Ascending aorta (tissue), 2 donors: ENCODE measurements around the gene SHLD2. TPM values are rescaled to one million over a fixed set of nuclear protein-coding genes. Genes with fewer than 3 reads are reported as not detected.
A peak's percentile ranks its signal among the peaks of the same experiment; 100 is the strongest.
"Not testable (repeated sequence)": the region's sequence is repeated elsewhere in the genome, so short reads cannot be mapped to it uniquely, and the experiment has no call there.

ENCODE experiments used
- DNase-seq, 2 donors: peaks; one replicate each; pipeline ENCODE4 v3.0.0-alpha.2; 2019; ENCODE audit warnings: low spot score in 2 of 2
- H3K27ac ChIP-seq, 2 donors: fragments of 200-600 bp; sonication (generic); one replicate each; pipeline ENCODE4 v1.5.1; 2016 to 2017; ENCODE audit warnings: mild to moderate bottlenecking in 1 of 2
- H3K27me3 ChIP-seq: fragments of 200-600 bp; sonication (generic); one replicate; pipeline ENCODE4 v1.5.1; 2017
- H3K36me3 ChIP-seq, 2 donors: fragments of 200-600 bp; sonication (generic); one replicate each; pipeline ENCODE4 v1.5.1; 2016
- H3K4me1 ChIP-seq, 2 donors: fragments of 200-600 bp; sonication (generic); one replicate each; pipeline ENCODE4 v1.5.1; 2016 to 2017; ENCODE audit warnings: mild to moderate bottlenecking in 1 of 2
- H3K4me3 ChIP-seq, 2 donors: fragments of 200-600 bp; sonication (generic); one replicate each; pipeline ENCODE4 v1.5.1; 2016 to 2017; ENCODE audit warnings: mild to moderate bottlenecking in 1 of 2
- H3K9me3 ChIP-seq, 2 donors: fragments of 200-600 bp; sonication (generic); one replicate each; pipeline ENCODE4 v1.5.1; 2016
- CTCF ChIP-seq, 3 experiments: fragments of 200-600 bp in 2 of 3; fragments of 450-650 bp in 1 of 3; sonication (generic) in 2 of 3; IDR thresholded peaks; one replicate each; pipeline ENCODE4 v1.5.1; 2016 to 2019; ENCODE audit warnings: antibody characterized with exemption in 3 of 3, mild to moderate bottlenecking in 1 of 3, moderate library complexity in 1 of 3
- intact Hi-C: fragments of 100-400 bp; cut with DNase I; formaldehyde crosslinking; loops from one replicate; pipeline ENCODE4 v1.15.1; 2023
- total RNA-seq: library from RNA; depleted of rRNA; stranded (reverse); fragments of >200 nt; gene quantifications from one replicate; pipeline ENCODE4 v1.1.0, GENCODE V29; 2016

Gene SHLD2
- total RNA-seq, 1 donor from 2014 or later = 19.7 TPM

DNA sequence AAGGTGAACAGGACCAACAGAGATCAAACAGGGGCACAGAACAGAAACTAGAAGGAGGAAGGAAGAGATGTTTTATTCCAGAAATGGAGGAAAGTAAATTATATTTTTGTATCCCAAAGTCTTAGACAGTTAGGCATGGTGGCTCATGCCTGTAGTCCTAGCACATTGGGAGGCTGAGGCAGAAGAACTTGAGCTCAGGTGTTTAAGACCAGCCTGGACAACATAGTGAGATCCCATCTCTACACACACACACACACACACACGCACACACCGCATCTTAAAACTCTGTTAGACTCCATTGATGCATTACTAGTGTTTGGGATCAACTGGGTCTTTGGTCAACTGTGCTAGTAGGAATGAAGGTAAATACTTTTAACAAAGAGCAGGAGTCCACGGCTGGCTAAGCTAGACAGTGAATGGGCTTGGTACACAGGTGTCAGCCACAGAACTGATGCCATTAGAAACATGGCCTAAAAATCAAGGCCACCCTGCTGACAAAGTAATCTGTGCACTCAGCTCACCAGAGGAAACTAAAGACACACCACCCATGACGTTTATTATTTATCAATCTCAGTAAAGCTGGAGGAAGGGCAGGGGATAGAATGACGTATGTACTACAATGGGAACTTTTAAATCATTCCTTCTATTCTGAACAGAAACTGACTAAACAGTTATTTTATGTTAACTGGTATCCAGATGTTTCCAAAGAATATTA lies 11.3 kb upstream of the SHLD2 start:
- H3K4me1 ChIP-seq = peaks cover 8 to 35% of the 10 kb centered on the region in 2 donors
- H3K27me3 ChIP-seq, intact Hi-C loops: not testable (repeated sequence)

DNA sequence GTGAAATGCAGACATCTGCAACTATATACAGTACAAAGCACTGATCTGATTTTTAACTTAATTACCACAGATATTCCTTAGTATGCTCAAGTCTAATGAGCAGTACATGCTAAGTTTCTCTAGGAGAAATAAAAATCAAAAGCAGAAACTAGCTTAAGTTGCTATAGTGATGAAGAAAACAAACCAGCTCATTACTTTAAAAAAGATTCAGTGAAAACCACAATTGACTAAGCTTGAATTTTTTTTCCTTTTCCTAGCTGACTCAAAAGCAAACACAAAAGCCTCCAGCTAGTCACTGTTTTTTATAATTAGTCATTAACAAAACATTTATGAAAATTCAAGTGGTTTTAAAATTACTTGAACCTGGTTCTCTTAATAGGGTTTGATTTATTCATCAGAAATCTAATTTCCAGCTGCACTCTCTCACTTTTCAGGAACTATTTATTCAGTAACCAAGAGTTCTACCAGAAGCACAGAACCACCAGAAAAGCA lies 10.7 kb upstream of the SHLD2 start:
- DNase-seq, H3K36me3 ChIP-seq, intact Hi-C loops, H3K9me3 ChIP-seq, H3K27me3 ChIP-seq, H3K4me3 ChIP-seq: not testable (repeated sequence)
- Histone ChIP-seq H3K27ac (peak overlapping the region; percentile 80 to 81), H3K4me1 (peaks cover 8 to 36% of the 10 kb centered on the region in 2 donors)

More for the DNA sequence above, 11.3 kb upstream of the SHLD2 start:
- DNase-seq = peak in 1 of 2 donors; percentile 64
- H3K9me3 ChIP-seq, H3K4me3 ChIP-seq, H3K36me3 ChIP-seq: not testable (repeated sequence)
- H3K27ac ChIP-seq = peak overlapping the region; percentile 80 to 81

GRCh38 chr10:87085537-87085936 lies 9.5 kb upstream of the SHLD2 start:
- Histone ChIP-seq H3K36me3 (no peaks in the 10 kb centered on the region), H3K4me3 (no peak overlapping the region), H3K9me3 (no peaks in the 10 kb centered on the region), H3K27ac (peak overlapping the region; percentile 4 to 80), H3K27me3 (no peaks in the 10 kb centered on the region), H3K4me1 (peaks cover 8 to 37% of the 10 kb centered on the region in 2 donors)
- no peak for TF ChIP-seq CTCF (IDR thresholded peaks at IDR 0.05)
- intact Hi-C loops = loop anchor here (1.0 kb wide), 1 partner anchor 8 kb away; no protein-coding TSS in a partner anchor
- DNase-seq = no peak

- DNase-seq = no peak
- Histone ChIP-seq H3K9me3 (no peaks in the 10 kb centered on the region), H3K4me1 (peaks cover 3 to 34% of the 10 kb centered on the region in 2 donors), H3K4me3 (no peak overlapping the region), H3K27me3 (no peaks in the 10 kb centered on the region), H3K36me3 (no peaks in the 10 kb centered on the region), H3K27ac (no peak overlapping the region)
- intact Hi-C loops = loop anchor here (10.0 kb wide), 1 partner anchor 425 kb away; the partner anchor contains the start of gene LDB3
- TF ChIP-seq CTCF (IDR thresholded peaks at IDR 0.05) = no peak
Observed at GRCh38 chr10:87089746-87090145, 5.3 kb upstream of the SHLD2 start.

DNA sequence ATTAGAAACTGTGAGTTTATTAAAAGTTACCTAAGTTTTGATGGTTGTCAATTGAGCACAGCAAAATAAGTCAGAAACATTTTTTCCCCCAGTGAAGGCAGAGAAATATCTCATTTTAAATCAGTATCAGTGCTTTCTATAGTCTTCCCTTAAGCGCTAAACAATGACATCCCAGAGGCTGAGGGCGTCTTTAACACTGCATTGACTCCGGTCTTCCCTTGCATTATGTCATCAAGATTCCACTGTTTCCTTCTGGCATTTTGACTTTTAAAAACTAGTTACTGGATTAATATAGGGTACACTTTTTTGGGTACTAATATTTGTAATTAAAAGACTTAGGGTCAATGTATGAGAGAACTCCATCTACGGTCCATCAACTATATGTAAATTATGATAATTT lies 4.2 kb upstream of the SHLD2 start:
- H3K36me3 ChIP-seq = no peaks in the 10 kb centered on the region
- H3K27me3 ChIP-seq = no peaks in the 10 kb centered on the region
- intact Hi-C loops = loop anchor here (10.0 kb wide), 1 partner anchor 426 kb away; the partner anchor contains the start of gene LDB3
- H3K4me3 ChIP-seq = peak overlapping the region in 1 of 2 donors; percentile 12
- H3K4me1 ChIP-seq = peaks cover 3 to 28% of the 10 kb centered on the region in 2 donors
- TF ChIP-seq CTCF (IDR thresholded peaks at IDR 0.05) = no peak
- H3K27ac ChIP-seq = no peak overlapping the region
- no peaks in the 10 kb centered on the region for H3K9me3 ChIP-seq
- no peak for DNase-seq

GRCh38 chr10:87092376-87092860 lies 2.6 kb upstream of the SHLD2 start:
- peak overlapping the region; percentile 96 to 97 for H3K27ac ChIP-seq
- H3K9me3 ChIP-seq = no peaks in the 10 kb centered on the region
- TF ChIP-seq CTCF (IDR thresholded peaks at IDR 0.05) = no peak
- intact Hi-C loops = loop anchor here (10.0 kb wide), 1 partner anchor 428 kb away; the partner anchor contains the start of gene LDB3
- H3K27me3 ChIP-seq = no peaks in the 10 kb centered on the region
- H3K36me3 ChIP-seq = no peaks in the 10 kb centered on the region
- DNase-seq = no peak
- H3K4me3 ChIP-seq = peak overlapping the region; percentile 81 to 84
- peaks cover 6 to 34% of the 10 kb centered on the region in 2 donors for H3K4me1 ChIP-seq
